Stimulated activated CD8-positive, alpha-beta memory T cell treated with anti-CD3 and anti-CD28 coated beads, Interleukin-2, amount 100 ng/mL, for 48 hours (primary cell): Measurements from ENCODE around the gene MELK.
"Not testable (repeated sequence)": the region's sequence is repeated elsewhere in the genome, so short reads cannot be mapped to it uniquely, and the experiment has no call there.

ENCODE experiments used
- DNase-seq, 2 donors: peaks; one replicate each; pipeline ENCODE4 v3.0.0-alpha.2; 2020; ENCODE audit warnings: low read depth in 2 of 2

Gene MELK

GRCh38 chr9:36572515-36573418 is at the start of gene MELK:
Gene MELK, plus strand, starts transcription at chr9:36572895. Its CDS starts 8,787 bp downstream, at chr9:36581682.
- DNase-seq, result peak; percentile 84 to 88

DNA sequence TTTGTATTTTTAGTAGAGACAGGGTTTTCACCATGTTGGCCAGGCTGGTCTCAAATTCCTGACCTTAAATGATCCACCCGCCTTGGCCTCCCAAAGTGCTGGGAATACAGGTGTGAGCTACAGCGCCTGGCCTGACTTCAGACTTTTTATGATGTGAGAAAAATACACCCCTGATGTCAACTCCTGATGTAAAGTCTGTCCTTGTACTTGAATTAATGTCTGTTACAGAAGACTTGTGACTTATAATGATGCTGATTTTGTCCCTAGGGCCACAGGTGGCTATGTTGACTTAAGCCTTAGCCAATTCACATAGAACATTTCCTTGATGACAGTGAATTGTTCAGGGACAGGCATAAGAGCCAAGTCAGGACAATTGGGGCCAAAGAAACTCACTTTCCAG is 42.5 kb upstream of the MELK start:
- DNase-seq, result no peak

DNA sequence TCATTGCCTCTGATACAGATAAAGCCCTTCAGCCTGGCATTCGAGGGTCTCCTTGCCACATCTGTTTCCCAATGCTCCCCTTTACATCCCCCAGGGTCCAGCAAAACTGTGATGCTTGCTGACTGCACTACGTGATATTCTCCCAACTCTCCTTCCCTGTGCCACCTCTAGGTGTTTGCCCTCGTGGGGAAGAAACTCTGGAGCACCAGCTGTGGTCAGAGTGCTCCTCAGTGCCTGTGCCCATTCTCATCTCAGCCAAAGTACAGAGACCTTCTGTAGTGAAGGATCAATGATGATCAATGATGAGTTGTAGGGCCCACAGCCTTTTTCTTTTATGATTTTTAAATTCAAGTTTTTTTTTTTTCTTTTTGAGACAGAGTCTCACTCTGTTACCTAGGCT is 40.3 kb upstream of the MELK start:
- no peak for DNase-seq

GRCh38 chr9:36533726-36534125 is 39.0 kb upstream of the MELK start:
- not testable (repeated sequence) for DNase-seq

DNA sequence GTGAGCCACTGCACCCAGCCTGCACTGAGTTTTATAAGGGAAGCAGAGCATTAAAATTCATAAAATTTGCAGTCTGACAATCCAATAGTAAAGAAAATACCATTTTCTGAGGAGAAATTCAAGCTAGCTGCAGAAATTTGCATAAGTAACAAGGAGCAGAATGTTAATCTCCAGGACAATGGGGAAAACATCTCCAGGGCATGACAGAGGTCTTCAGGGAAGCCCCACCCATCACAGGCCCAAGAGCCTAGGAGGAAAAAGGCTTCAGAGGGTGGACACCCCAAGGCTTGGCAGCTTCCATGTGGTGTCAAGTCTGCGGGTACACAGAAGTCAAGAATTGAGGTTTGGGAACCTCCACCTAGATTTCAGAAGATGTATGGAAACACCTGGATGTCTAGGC is 37.6 kb upstream of the MELK start:
- no peak for DNase-seq

GRCh38 chr9:36537861-36538260 is 34.8 kb upstream of the MELK start:
- no peak for DNase-seq

GRCh38 chr9:36542355-36542754 is 30.3 kb upstream of the MELK start:
- no peak for DNase-seq

GRCh38 chr9:36543916-36544315 is 28.8 kb upstream of the MELK start:
- no peak for DNase-seq

DNA sequence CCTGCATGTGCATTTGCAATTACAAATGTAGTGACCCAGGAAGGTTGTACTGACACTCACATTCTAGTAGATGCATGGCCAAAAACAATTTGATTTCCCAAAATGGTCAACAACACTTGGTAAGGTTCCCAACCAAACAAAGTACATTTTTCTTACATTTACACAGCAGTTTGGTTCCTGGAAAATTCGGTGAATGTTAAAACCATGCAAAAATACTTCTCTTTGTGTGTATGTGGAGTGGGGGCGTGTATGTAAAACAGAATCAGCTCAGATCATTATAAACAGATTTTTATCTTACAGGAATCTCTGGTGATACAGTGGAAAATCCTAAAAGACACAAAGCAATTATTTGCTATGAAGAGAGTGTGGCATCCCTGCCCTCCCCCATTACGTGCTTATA is 25.1 kb upstream of the MELK start:
- DNase-seq, result no peak

- DNase-seq, result no peak
Observed at GRCh38 chr9:36548454-36548853, 24.2 kb upstream of the MELK start.

DNA sequence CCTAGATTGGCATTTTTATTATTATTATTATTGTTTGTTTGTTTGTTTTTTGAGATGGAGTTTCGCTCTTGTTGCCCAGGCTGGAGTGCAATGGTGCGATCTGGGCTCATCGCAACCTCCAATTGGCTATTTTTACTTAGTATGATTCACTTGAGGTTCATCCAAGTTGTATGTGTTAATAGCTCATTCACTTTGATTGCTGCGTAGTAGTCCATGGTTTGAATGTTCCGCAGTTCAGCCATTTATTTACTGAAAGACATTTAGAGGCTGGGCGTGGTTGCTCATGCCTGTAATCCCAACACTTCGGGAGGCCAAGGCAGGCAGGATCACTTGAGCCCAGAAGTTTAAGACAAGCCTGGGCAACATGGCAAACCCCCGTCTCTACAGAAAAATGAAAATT is 22.6 kb upstream of the MELK start:
- DNase-seq, result no peak

- DNase-seq, result not testable (repeated sequence)
Observed at GRCh38 chr9:36550631-36551098, 22.0 kb upstream of the MELK start.

DNA sequence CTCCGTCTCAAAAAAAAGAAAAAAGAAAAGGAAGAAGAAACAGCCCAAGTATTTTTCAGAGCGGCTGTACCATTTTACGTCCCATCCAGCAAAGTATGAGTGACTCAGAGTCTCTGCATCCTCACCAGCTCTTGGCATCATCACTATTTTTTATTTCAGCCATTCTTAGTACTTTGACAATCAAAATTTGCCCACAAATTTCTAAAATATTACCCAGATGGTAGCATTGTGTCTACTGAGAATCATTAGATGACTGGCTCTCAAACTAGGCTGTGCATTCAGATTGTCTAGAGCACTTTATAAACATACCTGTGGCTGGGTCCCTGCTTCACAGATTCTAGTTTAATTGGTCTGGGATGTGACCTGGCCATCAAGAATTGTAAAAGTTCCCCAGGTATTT is 21.6 kb upstream of the MELK start:
- DNase-seq, result no peak

- DNase-seq, result no peak
Observed at GRCh38 chr9:36551910-36552309, 20.8 kb upstream of the MELK start.

DNA sequence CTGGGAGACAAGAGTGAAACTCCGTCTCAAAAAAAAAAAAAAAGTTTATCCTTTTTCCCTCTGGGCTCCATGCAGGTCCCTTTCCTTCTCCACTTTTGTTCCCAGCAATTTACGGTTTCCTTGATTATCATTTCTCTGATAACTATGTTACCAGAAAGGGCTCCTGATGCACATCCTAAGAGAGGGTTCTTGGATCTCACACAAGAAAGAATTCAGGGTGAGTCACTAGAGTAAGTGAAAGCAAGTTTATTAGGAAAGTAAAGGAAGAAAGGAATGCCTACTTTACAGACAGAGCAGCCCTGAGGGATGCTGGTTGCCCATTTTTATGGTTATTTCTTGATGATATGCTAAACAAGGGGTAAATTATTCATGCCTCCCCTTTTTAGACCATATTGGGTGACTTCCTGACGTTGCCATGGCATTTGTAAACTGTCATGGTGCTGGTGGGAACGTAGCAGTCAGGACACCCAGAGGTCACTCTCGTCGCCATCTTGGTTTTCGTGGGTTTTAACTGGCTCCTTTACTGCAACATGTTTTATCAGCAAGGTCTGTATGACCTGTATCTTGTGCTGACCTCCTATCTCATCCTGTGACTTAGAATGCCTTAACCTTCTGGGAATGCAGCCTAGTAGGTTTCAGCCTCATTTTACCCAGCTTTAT is 13.5 kb upstream of the MELK start:
- no peak for DNase-seq

DNA sequence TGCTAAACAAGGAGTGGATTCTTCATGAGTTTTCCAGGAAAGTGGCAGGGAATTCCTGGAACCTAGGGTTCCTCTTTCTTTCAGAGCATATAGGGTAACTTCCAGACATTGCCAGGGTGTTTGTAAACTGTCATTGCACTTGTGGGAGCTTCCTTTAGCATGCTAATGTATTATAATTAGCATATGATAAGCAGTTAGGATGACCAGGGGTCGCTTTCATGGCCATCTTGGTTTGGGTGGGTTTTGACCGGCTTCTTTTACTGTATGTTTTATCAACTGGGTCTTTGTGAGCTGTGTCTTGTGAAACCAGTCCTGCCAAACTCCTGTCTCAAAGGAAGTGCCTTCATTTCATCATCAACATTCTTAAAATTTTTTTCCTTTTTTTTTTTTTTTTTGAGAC is 11.9 kb upstream of the MELK start:
- no peak for DNase-seq

DNA sequence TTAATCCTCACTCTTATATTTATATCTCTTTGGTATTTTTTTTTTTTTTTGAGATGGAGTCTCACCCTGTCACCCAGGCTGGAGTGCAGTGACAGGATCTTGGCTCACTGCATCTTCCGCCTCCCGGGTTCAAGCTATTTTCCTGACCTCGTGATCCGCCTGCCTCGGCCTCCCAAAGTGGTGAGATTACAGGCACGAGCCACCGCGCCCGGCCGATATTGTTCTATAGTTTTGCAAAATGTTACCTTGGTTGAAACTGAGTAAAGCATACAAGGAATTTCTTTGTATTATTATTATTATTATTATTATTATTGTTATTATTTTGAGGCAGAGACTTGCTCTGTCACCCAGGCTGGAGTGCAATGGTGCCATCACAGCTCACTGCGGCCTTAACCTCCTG is 9.9 kb upstream of the MELK start:
- not testable (repeated sequence) for DNase-seq

DNA sequence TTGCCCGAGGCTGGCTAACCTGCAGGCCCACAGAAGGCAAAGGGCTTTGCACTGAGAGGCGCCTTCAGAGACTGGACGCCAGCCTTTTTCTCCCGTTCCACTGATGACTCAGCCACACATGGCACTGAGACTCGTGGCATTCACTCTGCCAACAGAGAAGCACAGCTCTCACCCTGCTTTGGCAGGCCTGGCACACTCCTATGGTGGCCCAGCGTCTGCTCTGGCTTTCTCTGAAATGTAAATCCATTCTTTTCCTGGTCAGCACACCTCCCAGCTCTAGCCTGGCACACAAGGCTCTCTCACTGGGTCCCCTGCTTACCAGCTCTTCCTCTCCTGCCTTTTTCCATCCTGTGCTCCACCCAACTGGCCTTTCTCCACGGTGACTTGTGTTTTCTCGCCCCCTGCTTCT is 5.9 kb upstream of the MELK start:
- DNase-seq, result no peak

GRCh38 chr9:36568681-36569080 is 4.0 kb upstream of the MELK start:
- not testable (repeated sequence) for DNase-seq

DNA sequence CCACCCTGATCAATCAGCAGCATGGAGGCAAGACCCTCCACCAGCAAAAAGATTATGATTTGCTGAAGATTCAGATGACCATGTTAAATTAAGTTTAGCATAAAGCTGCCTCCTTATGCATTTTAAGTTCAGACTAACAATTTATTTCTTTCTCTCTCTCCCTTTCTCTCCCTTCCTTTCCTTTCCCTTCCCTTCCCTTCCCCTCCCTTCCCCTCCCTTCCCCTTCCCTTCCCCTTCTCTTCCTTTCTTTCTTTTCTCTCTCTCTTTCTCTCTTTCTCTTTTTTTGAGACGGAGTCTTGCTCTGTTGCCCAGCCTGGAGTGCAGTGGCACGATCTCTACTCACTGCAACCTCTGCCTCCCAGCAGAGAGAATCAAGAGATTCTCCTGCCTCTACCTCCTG is 1.4 kb upstream of the MELK start:
- DNase-seq, result no peak

DNA sequence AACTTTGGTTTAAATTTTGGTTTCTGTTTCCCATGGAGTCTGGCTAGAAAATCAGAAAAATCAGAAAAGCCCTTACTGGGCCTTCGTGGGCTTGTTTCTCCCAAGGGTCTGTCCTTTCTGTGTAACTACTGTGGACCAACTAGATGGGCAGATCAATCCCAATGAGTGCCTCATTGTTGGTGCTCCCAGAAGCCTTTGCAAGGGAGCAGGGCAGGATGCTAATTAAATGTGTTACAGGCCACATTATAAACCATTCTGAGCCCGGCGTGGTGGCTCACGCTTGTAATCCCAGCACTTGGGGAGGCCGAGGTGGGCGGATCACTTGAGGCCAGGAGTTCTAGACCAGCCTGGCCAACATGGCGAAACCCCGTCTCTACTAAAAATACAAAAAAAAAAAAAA is 1.4 kb downstream of the MELK start:
- not testable (repeated sequence) for DNase-seq

- no peak for DNase-seq
Observed at GRCh38 chr9:36575411-36575882, 2.8 kb downstream of the MELK start.

- no peak for DNase-seq
Observed at GRCh38 chr9:36576866-36577265, 4.2 kb downstream of the MELK start.
